CD14-positive monocyte (primary cell): ENCODE measurements around the gene HSPA8. TPM values are rescaled to one million over a fixed set of nuclear protein-coding genes. Genes with fewer than 3 reads are reported as not detected.

ENCODE experiments used
- DNase-seq, 3 donors: peaks; one replicate each; pipeline ENCODE4 v3.0.0-alpha.2; 2011 to 2022
- H2AFZ ChIP-seq: 2 replicates; pipeline ENCODE4 v1.6.0; 2012; ENCODE audit warnings: mild to moderate bottlenecking, low read depth, low read length, inconsistent platforms; ENCODE audit not compliant: insufficient read depth, poor library complexity, severe bottlenecking
- H3K27ac ChIP-seq, 2 donors: 1 replicate in 1 of 2; 2 replicates in 1 of 2; pipeline ENCODE4 v1.5.1; 2012 to 2013; ENCODE audit warnings: low read length in 2 of 2, control low read depth in 1 of 2, inconsistent platforms in 1 of 2, low read depth in 1 of 2, mild to moderate bottlenecking in 1 of 2
- H3K27me3 ChIP-seq, 2 donors: one replicate each; pipeline versions ENCODE4 v1.6.0 to v1.6.1; 2011 to 2013; ENCODE audit warnings: low read length in 2 of 2; ENCODE audit not compliant: control insufficient read depth in 2 of 2, insufficient read depth in 2 of 2
- H3K36me3 ChIP-seq, 2 donors: replicated peaks in 1 of 2; 1 replicate in 1 of 2; 2 replicates in 1 of 2; pipeline versions ENCODE4 v1.5.1 to v1.6.1; 2012 to 2013; ENCODE audit warnings: low read length in 2 of 2, control low read depth in 1 of 2, inconsistent platforms in 1 of 2, mild to moderate bottlenecking in 1 of 2; ENCODE audit not compliant: insufficient read depth in 2 of 2, control insufficient read depth in 1 of 2
- H3K4me1 ChIP-seq, 2 donors: 1 replicate in 1 of 2; 2 replicates in 1 of 2; pipeline versions ENCODE4 v1.5.1 to v1.6.1; 2012 to 2013; ENCODE audit warnings: low read length in 2 of 2, control low read depth in 1 of 2, inconsistent platforms in 1 of 2, mild to moderate bottlenecking in 1 of 2, moderate library complexity in 1 of 2; ENCODE audit not compliant: insufficient read depth in 2 of 2, control insufficient read depth in 1 of 2
- H3K4me2 ChIP-seq: replicated peaks from 2 replicates; pipeline ENCODE3; 2012; ENCODE audit warnings: low read length, moderate library complexity, mild to moderate bottlenecking; ENCODE audit not compliant: poor library complexity, severe bottlenecking; ENCODE audit errors: extremely low read depth
- H3K4me3 ChIP-seq, 3 experiments: fragments of 200-600 bp in 1 of 3; sonication (generic) in 1 of 3; replicated peaks in 1 of 3; 1 replicate in 2 of 3; 2 replicates in 1 of 3; pipeline ENCODE4 v1.5.1; 2011 to 2013; ENCODE audit warnings: low read length in 3 of 3, mild to moderate bottlenecking in 3 of 3, control low read depth in 2 of 3, low read depth in 2 of 3, inconsistent platforms in 1 of 3, moderate library complexity in 1 of 3
- H3K79me2 ChIP-seq: 2 replicates; pipeline ENCODE4 v1.6.0; 2012; ENCODE audit warnings: mild to moderate bottlenecking, control low read depth, inconsistent platforms, low read length, moderate library complexity; ENCODE audit not compliant: insufficient read depth
- H3K9ac ChIP-seq: 2 replicates; pipeline ENCODE4 v1.6.0; 2017; ENCODE audit warnings: low read length, mild to moderate bottlenecking; ENCODE audit not compliant: insufficient read depth, poor library complexity, severe bottlenecking
- H3K9me3 ChIP-seq, 2 donors: replicated peaks in 1 of 2; 1 replicate in 1 of 2; 2 replicates in 1 of 2; pipeline versions ENCODE4 v1.5.1 to v1.6.1; 2012 to 2013; ENCODE audit warnings: low read length in 2 of 2, control low read depth in 1 of 2; ENCODE audit not compliant: control insufficient read depth in 1 of 2, insufficient read depth in 1 of 2
- H4K20me1 ChIP-seq: 2 replicates; pipeline ENCODE4 v1.6.0; 2012; ENCODE audit warnings: mild to moderate bottlenecking, low read length, control low read depth, moderate library complexity; ENCODE audit not compliant: insufficient read depth
- H3K27ac Mint-ChIP-seq, 7 donors: one replicate each; pipeline ENCODE4 v1.8.0; 2020; ENCODE audit warnings: mild to moderate bottlenecking in 7 of 7, mixed read lengths in 7 of 7, moderate library complexity in 6 of 7, inconsistent platforms in 2 of 7
- H3K27me3 Mint-ChIP-seq, 3 donors: one replicate each; pipeline ENCODE4 v1.8.0; 2021 to 2022; ENCODE audit warnings: low read depth in 3 of 3, mild to moderate bottlenecking in 3 of 3, mixed read lengths in 3 of 3, moderate library complexity in 3 of 3, inconsistent platforms in 1 of 3
- H3K36me3 Mint-ChIP-seq, 2 donors: one replicate each; pipeline ENCODE4 v1.8.0; 2020; ENCODE audit warnings: mixed read lengths in 2 of 2, inconsistent platforms in 1 of 2, mild to moderate bottlenecking in 1 of 2
- H3K4me1 Mint-ChIP-seq: one replicate; pipeline ENCODE4 v1.8.0; 2020; ENCODE audit warnings: mild to moderate bottlenecking, mixed read lengths
- H3K4me3 Mint-ChIP-seq, 2 donors: one replicate each; pipeline ENCODE4 v1.8.0; 2020; ENCODE audit warnings: mild to moderate bottlenecking in 2 of 2, mixed read lengths in 2 of 2, moderate library complexity in 1 of 2
- H3K9me3 Mint-ChIP-seq, 7 donors: one replicate each; pipeline ENCODE4 v1.8.0; 2020 to 2022; ENCODE audit warnings: mixed read lengths in 7 of 7, mild to moderate bottlenecking in 6 of 7, moderate library complexity in 6 of 7, inconsistent platforms in 2 of 7
- CTCF ChIP-seq: fragments of 200-600 bp; IDR thresholded peaks from one replicate; pipeline ENCODE4 v1.8.0; 2022; ENCODE audit warnings: antibody characterized with exemption, mild to moderate bottlenecking
- WGBS: methylation state at CpG from one replicate; pipeline ENCODE4 v1.1.5; 2013; ENCODE audit warnings: missing lambda C conversion rate; ENCODE audit not compliant: insufficient coverage; 5-methylcytosine and 5-hydroxymethylcytosine counted together
- intact Hi-C, 2 donors: fragments of 100-400 bp; cut with micrococcal nuclease; formaldehyde crosslinking; loops; one replicate each; pipeline versions ENCODE4 v1.15.0 to v1.15.1; 2023
- polyA plus RNA-seq, 3 donors: library from polyadenylated mRNA; depleted of rRNA in 1 of 3; unstranded in 2 of 3; stranded (reverse) in 1 of 3; fragments of 300-500 nt in 2 of 3; fragments of >200 nt in 1 of 3; fragmentation: Illumina TruSeq in 2 of 3; gene quantifications; 1 replicate in 2 of 3; 2 replicates in 1 of 3; pipeline ENCODE4 v1.2.3, GENCODE V29; 2012 to 2021

HSPA8 gene
- polyA plus RNA-seq, 3 donors: 399 to 531 (median 511) TPM

GRCh38 chr11:123080015-123080414 is 18.1 kb upstream of the HSPA8 start:
- H3K4me2 ChIP-seq: no peak overlapping the region
- peaks cover 13% of the 10 kb centered on the region for H3K4me1 Mint-ChIP-seq
- H3K27me3 ChIP-seq: no peaks in the 10 kb centered on the region
- no peaks in the 10 kb centered on the region for H3K36me3 ChIP-seq
- no peak for TF ChIP-seq CTCF
- no peak overlapping the region for H3K4me3 ChIP-seq
- H3K9ac ChIP-seq: no peak overlapping the region
- no peaks in the 10 kb centered on the region for H3K9me3 ChIP-seq
- no peak overlapping the region for H2AFZ ChIP-seq
- no peaks in the 10 kb centered on the region for H4K20me1 ChIP-seq
- intact Hi-C loops: no loop called here
- no peak overlapping the region for H3K4me3 Mint-ChIP-seq
- H3K27me3 Mint-ChIP-seq: peaks cover 0 to 3% (median 0%) of the 10 kb centered on the region in 3 donors
- H3K79me2 ChIP-seq: no peaks in the 10 kb centered on the region
- H3K4me1 ChIP-seq: peaks cover 7 to 8% of the 10 kb centered on the region in 2 donors
- H3K36me3 Mint-ChIP-seq: no peaks in the 10 kb centered on the region
- no peak overlapping the region for H3K27ac Mint-ChIP-seq
- H3K27ac ChIP-seq: no peak overlapping the region
- H3K9me3 Mint-ChIP-seq: no peaks in the 10 kb centered on the region
- no peak for DNase-seq
- WGBS: no CpG with 5 or more reads among the region's 1 CpG

- intact Hi-C loops: no loop called here
- Mint-ChIP-seq H3K27ac (no peak overlapping the region), H3K27me3 (peaks cover 0 to 2% (median 0%) of the 10 kb centered on the region in 3 donors), H3K9me3 (no peaks in the 10 kb centered on the region), H3K4me3 (no peak overlapping the region), H3K36me3 (peaks cover 3 to 4% of the 10 kb centered on the region in 2 donors), H3K4me1 (peaks cover 13% of the 10 kb centered on the region)
- H3K4me3 ChIP-seq: no peak overlapping the region
- no peaks in the 10 kb centered on the region for H4K20me1 ChIP-seq
- H3K9ac ChIP-seq: no peak overlapping the region
- H3K4me1 ChIP-seq: peaks cover 10 to 11% of the 10 kb centered on the region in 2 donors
- no peaks in the 10 kb centered on the region for H3K9me3 ChIP-seq
- no peak overlapping the region for H3K27ac ChIP-seq
- H3K27me3 ChIP-seq: no peaks in the 10 kb centered on the region
- no peak overlapping the region for H3K4me2 ChIP-seq
- TF ChIP-seq CTCF: no peak
- no peak for DNase-seq
- H3K36me3 ChIP-seq: no peaks in the 10 kb centered on the region
- no peak overlapping the region for H2AFZ ChIP-seq
- 86% methylated on average over 1 of the region's 2 CpGs for WGBS
- no peaks in the 10 kb centered on the region for H3K79me2 ChIP-seq
These were observed 14.5 kb upstream of the HSPA8 start for GRCh38 chr11:123076484-123076883.
